Gastroesophageal sphincter (tissue), 4 donors: Measurements from ENCODE around the gene MET. TPM values are rescaled to one million over a fixed set of nuclear protein-coding genes. Genes with fewer than 3 reads are reported as not detected.

Experiments
- ATAC-seq: fragments of 150-250 bp; one replicate; pipeline ENCODE4 v1.9.1; 2016; ENCODE audit warnings: mild to moderate bottlenecking, moderate library complexity
- H3K27ac ChIP-seq, 4 donors: fragments of 200-600 bp; sonication (generic) in 3 of 4; 1 replicate in 3 of 4; 2 replicates in 1 of 4; pipeline ENCODE4 v1.5.1; 2016 to 2019
- H3K27me3 ChIP-seq: fragments of 200-600 bp; sonication (generic); one replicate; pipeline ENCODE4 v1.5.1; 2019
- H3K36me3 ChIP-seq, 2 donors: fragments of 200-600 bp; sonication (generic); one replicate each; pipeline ENCODE4 v1.5.1; 2019; ENCODE audit warnings: control low read depth in 1 of 2
- H3K4me1 ChIP-seq, 3 donors: fragments of 200-600 bp; sonication (generic); 1 replicate in 2 of 3; 2 replicates in 1 of 3; pipeline ENCODE4 v1.5.1; 2016 to 2019; ENCODE audit warnings: control low read depth in 2 of 3
- H3K4me3 ChIP-seq, 2 donors: fragments of 200-600 bp; sonication (generic); one replicate each; pipeline ENCODE4 v1.5.1; 2019; ENCODE audit warnings: mild to moderate bottlenecking in 1 of 2, moderate library complexity in 1 of 2
- H3K9me3 ChIP-seq, 3 donors: fragments of 200-600 bp; sonication (generic); one replicate each; pipeline ENCODE4 v1.5.1; 2017 to 2019; ENCODE audit warnings: control low read depth in 2 of 3
- CTCF ChIP-seq, 4 experiments: fragments of 200-600 bp in 2 of 4; fragments of 450-650 bp in 2 of 4; sonication (generic) in 1 of 4; IDR thresholded peaks; one replicate each; pipeline ENCODE4 v1.5.1; 2017 to 2019; ENCODE audit warnings: antibody characterized with exemption in 4 of 4, mild to moderate bottlenecking in 2 of 4, moderate library complexity in 2 of 4
- EP300 ChIP-seq: sonication (generic); formaldehyde crosslinking; IDR thresholded peaks from one replicate; pipeline ENCODE4 v1.6.1; 2017; ENCODE audit warnings: antibody characterized with exemption, mild to moderate bottlenecking
- POLR2A ChIP-seq, 2 donors: fragments of 450-650 bp; IDR thresholded peaks; one replicate each; pipeline ENCODE4 v1.6.1; 2017; ENCODE audit warnings: antibody characterized with exemption in 2 of 2, mild to moderate bottlenecking in 2 of 2, moderate library complexity in 1 of 2
- POLR2AphosphoS5 ChIP-seq: sonication (generic); formaldehyde crosslinking; IDR thresholded peaks from one replicate; pipeline ENCODE4 v1.6.1; 2017; ENCODE audit warnings: antibody characterized with exemption
- WGBS, 2 donors: methylation state at CpG; one replicate each; pipeline ENCODE4 v1.1.5; 2018; ENCODE audit warnings: low coverage in 1 of 2; 5-methylcytosine and 5-hydroxymethylcytosine counted together
- total RNA-seq, 4 donors: library from RNA; depleted of rRNA; stranded (reverse); fragments of >200 nt; gene quantifications; one replicate each; pipeline ENCODE4 v1.1.0, GENCODE V29; 2016

The MET gene
- total RNA-seq, 4 donors from 2014 or later = 5.8 to 27.2 (median 21.3) TPM

- WGBS, 2 donors = 94% methylated on average over 9 of the region's 9 CpGs
- ATAC-seq = no peak
- Histone ChIP-seq H3K27me3 (no peaks in the 10 kb centered on the region), H3K27ac (no peak overlapping the region), H3K36me3 (no peaks in the 10 kb centered on the region), H3K4me1 (peaks cover 0 to 13% (median 0%) of the 10 kb centered on the region in 3 donors), H3K4me3 (no peak overlapping the region), H3K9me3 (no peaks in the 10 kb centered on the region)
- TF ChIP-seq POLR2AphosphoS5 = no peak
- no peak for TF ChIP-seq EP300
- TF ChIP-seq POLR2A (IDR thresholded peaks at IDR 0.05) = no peak
- no peak for TF ChIP-seq CTCF (IDR thresholded peaks at IDR 0.05)
Observed at GRCh38 chr7:116730097-116731022, 58.4 kb downstream of the MET start.

- no peak for ATAC-seq
- Histone ChIP-seq H3K27ac (no peak overlapping the region), H3K4me1 (peaks cover 0 to 13% (median 0%) of the 10 kb centered on the region in 3 donors), H3K4me3 (no peak overlapping the region), H3K27me3 (no peaks in the 10 kb centered on the region), H3K36me3 (no peaks in the 10 kb centered on the region), H3K9me3 (no peaks in the 10 kb centered on the region)
- TF ChIP-seq POLR2A (IDR thresholded peaks at IDR 0.05) (no peak), CTCF (IDR thresholded peaks at IDR 0.05) (no peak), POLR2AphosphoS5 (no peak), EP300 (no peak)
- 50 to 64% methylated on average over 1 of the region's 1 CpG for WGBS, 2 donors
Observed at GRCh38 chr7:116731023-116731395, 59.0 kb downstream of the MET start.

GRCh38 chr7:116731445-116732335 lies 59.7 kb downstream of the MET start:
- TF ChIP-seq POLR2A (IDR thresholded peaks at IDR 0.05) (no peak), POLR2AphosphoS5 (no peak), CTCF (IDR thresholded peaks at IDR 0.05) (no peak), EP300 (no peak)
- 40 to 54% methylated on average over 7 to 12 of the region's 12 CpGs for WGBS, 2 donors
- peaks cover 0 to 12% (median 0%) of the 10 kb centered on the region in 3 donors for H3K4me1 ChIP-seq
- ATAC-seq = no peak
- no peaks in the 10 kb centered on the region for H3K9me3 ChIP-seq
- no peaks in the 10 kb centered on the region for H3K27me3 ChIP-seq
- no peaks in the 10 kb centered on the region for H3K36me3 ChIP-seq
- no peak overlapping the region for H3K27ac ChIP-seq
- H3K4me3 ChIP-seq = peak overlapping the region in 1 of 2 donors; percentile 4

- no peak overlapping the region for H3K27ac ChIP-seq
- no peaks in the 10 kb centered on the region for H3K27me3 ChIP-seq
- no peak for ATAC-seq
- TF ChIP-seq POLR2A (IDR thresholded peaks at IDR 0.05) (no peak), EP300 (no peak), CTCF (IDR thresholded peaks at IDR 0.05) (no peak), POLR2AphosphoS5 (no peak)
- no peaks in the 10 kb centered on the region for H3K9me3 ChIP-seq
- H3K4me3 ChIP-seq = no peak overlapping the region
- 68 to 82% methylated on average over 6 to 7 of the region's 7 CpGs for WGBS, 2 donors
- no peaks in the 10 kb centered on the region for H3K36me3 ChIP-seq
- no peaks in the 10 kb centered on the region for H3K4me1 ChIP-seq
Observed at GRCh38 chr7:116732788-116733694, 61.0 kb downstream of the MET start.
